GM18517 (cell line): ENCODE data around the gene EIF3CL.
A peak's percentile ranks its signal among the peaks of the same experiment; 100 is the strongest.
"Not testable (repeated sequence)": the region's sequence is repeated elsewhere in the genome, so short reads cannot be mapped to it uniquely, and the experiment has no call there.

ENCODE experiments used
- ATAC-seq: cut with Tn5 transposase; IDR thresholded peaks from one replicate; pipeline ENCODE4 v1.9.1; 2021; ENCODE audit warnings: mild to moderate bottlenecking, moderate library complexity; ENCODE audit not compliant: unreplicated experiment

The EIF3CL gene, protein sequence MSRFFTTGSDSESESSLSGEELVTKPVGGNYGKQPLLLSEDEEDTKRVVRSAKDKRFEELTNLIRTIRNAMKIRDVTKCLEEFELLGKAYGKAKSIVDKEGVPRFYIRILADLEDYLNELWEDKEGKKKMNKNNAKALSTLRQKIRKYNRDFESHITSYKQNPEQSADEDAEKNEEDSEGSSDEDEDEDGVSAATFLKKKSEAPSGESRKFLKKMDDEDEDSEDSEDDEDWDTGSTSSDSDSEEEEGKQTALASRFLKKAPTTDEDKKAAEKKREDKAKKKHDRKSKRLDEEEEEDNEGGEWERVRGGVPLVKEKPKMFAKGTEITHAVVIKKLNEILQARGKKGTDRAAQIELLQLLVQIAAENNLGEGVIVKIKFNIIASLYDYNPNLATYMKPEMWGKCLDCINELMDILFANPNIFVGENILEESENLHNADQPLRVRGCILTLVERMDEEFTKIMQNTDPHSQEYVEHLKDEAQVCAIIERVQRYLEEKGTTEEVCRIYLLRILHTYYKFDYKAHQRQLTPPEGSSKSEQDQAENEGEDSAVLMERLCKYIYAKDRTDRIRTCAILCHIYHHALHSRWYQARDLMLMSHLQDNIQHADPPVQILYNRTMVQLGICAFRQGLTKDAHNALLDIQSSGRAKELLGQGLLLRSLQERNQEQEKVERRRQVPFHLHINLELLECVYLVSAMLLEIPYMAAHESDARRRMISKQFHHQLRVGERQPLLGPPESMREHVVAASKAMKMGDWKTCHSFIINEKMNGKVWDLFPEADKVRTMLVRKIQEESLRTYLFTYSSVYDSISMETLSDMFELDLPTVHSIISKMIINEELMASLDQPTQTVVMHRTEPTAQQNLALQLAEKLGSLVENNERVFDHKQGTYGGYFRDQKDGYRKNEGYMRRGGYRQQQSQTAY

DNA sequence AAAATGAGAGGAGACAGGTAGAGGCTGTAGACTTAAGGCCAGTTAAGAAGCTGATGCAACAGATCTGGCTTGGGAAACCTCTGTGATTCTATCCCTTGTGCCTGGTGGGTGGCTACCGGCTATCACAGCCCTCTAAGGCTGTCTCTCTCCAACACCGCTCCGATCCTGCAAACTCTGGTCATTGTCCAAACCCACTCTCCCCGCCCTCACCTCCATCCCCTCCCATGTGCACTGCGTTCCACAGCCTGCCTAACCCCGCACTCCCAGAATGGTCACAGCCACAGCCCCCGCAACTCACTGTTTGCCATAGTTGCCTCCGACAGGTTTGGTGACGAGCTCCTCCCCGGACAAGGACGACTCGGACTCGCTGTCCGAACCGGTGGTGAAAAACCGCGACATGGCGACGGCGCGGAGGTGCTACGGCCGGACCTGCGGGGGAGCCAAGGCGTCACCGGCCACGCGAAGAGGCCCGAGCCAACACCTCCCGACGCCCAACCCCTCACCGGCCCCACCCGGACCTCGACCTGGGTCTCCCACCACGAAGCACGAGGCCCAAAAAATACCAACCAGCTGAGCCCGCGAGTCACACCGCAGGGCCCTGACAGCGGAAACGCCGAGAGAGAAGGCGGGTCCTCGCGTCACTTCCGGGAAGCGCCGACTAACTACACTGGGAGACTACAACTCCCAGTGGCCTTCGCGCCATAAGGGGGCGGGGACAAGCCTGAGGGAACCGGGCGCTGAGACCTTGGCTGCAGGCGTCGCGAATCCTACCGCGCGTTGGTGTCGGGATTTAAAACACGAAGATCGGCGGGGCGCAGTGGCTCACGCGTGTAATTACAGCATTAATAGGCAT lies at the start of gene EIF3CL:
Gene EIF3CL, minus strand, starts transcription at position 622 of the 853 bp plus-strand sequence. Its CDS starts 223 bp downstream, at position 399.
- peak; percentile 94 for ATAC-seq

DNA sequence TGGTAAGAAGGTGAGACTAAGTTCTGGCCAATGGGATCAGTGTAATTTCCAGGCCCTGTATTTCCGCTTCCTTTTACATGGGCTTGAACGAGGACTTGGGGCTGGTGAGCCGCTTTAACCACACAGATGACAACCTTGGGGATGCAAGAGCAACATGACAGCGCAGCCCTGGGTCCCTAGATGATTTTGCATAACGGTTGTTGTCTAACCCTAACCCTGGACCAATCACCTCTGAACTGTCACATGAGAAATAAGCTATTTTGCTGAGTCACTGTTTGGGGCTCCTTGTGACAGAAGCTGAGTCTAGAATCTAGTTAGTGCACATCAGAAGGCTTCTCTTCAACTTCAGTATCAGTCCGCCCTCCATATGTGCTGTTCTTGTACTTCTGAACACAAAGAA lies 43.4 kb upstream of the EIF3CL start:
- not testable (repeated sequence) for ATAC-seq

DNA sequence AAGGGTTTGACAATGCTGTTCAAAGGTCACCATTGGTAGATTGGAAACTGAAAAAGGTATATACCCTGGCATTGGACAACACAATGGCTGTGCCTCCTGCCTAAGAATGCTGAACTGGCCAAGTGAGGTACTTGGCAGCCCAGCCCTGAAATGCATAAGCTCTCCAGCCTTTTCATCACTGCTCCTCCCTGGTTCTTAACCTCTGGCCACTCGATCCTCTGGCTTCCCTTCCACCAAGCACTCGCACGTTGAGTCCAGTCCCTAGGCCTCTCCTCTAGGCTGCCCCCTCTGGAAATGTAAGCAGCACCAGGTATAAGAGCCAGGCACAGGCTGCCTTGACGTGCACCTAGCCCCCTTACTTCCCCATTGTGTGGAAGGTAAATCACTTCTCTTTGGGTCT lies 42.7 kb upstream of the EIF3CL start:
- ATAC-seq = not testable (repeated sequence)

DNA sequence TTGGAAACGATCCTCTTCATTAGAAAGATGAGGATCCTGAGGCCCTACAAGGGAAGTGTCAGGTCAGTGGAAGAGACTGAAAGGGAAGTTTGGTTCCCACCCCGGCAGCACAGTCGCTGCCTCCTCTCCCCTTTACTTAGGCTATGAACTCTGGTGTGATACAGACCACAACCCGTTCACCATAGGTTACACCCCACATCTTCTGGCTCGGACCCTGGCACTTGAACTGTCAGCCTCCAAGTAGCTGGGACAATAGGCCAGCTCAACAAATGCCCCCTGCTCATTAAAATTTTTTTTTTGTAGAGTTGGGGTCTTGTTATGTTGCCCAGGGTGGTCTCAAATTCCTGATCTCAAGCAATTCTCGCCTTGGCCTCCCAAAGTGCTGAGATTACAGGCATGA lies 40.3 kb upstream of the EIF3CL start:
- not testable (repeated sequence) for ATAC-seq

DNA sequence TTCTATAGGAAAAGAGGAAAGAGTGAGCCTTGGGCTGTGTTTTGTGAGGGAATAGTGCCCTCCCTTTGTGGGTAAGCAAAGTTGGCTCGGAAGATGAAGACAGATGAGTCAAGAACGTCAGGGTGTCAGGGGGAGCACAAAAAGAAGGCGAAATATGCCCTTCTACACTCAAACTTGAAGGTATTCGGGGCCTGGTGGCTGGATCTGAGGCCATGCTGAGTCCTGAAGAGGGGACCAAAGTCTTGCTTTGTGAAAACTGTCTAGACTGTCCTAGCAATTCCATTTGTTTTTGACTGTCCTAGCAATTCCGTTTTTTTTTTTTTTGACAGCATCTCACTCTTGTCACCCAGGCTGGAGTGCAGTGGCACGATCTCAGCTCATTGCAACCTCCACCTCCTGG lies 35.3 kb upstream of the EIF3CL start:
- not testable (repeated sequence) for ATAC-seq

DNA sequence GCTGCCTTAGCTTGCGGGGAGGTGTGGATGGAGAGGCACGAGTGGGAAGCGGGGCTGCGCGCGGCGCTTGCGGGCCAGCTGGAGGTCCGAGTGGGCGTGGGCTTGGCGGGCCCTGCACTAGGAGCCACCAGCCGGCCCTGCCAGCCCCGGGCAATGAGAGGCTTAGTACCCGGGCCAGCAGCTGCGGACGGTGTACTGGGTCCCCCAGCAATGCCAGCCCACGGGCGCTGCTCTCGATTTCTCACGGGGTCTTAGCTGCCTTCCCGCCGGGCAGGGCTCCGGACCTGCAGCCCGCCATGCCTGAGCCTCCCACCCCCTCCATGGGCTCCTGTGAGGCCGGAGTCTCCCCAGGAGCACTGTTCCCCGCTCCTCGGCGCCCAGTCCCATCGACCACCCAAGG lies 31.7 kb upstream of the EIF3CL start:
- ATAC-seq = not testable (repeated sequence)

DNA sequence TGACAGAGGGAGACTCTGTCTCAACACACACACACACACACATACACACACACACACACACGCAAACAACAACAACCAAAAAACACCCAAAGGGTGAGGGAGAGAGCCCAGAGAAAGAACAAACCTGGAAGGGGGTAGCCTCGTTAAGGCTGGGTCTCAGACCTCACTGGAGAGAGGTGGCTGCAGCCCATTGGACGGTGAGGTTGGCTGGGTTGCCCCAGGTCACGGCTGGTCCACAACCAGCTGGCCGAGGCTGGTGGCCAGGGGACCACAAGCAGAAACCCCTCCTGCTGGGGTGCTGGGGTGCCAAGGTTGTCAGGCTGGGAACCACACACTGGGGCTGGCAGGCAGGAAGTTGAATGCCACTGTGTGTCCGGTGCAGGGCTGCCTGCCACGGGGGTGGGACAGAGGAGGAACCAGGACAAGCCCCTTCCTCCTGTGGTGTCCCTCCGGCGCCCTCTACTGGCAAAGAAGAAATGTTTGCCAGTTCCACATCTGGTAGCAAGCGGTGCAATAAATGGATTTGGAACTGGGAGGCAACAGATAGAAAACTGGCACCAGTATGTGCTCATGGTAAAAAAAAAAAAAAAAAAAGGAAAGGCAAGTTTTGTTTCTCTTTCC lies 22.5 kb upstream of the EIF3CL start:
- not testable (repeated sequence) for ATAC-seq

DNA sequence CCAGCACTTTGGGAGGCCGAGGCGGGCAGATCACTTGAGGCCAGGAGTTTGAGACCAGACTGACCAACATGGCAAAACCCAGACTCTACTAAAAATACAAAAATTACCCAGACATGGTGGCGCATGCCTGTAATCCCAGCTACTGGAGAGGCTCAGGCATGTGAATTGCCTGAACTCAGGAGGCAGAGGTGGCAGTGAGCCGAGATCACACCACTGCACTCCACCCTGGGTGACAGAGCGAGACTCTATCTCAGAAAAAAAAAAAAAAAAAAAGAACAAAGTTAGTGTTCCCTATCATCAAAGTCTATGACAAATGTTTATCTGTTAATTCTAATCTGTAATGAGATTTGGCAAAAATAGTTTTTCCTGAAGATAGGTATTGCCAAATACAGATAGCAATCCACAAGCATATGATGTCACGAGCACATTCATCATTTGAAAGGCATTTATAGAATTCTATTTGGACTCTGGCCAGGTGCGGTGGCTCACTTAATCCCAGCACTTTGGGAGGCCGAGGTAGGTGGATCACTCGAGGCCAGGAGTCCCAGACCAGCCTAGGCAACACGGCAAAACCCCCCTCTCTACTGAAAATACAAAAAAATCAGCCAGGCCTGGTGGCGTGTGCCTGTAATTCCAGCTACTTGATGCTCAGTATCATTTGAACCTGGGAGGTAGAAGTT lies 17.6 kb upstream of the EIF3CL start:
- not testable (repeated sequence) for ATAC-seq

DNA sequence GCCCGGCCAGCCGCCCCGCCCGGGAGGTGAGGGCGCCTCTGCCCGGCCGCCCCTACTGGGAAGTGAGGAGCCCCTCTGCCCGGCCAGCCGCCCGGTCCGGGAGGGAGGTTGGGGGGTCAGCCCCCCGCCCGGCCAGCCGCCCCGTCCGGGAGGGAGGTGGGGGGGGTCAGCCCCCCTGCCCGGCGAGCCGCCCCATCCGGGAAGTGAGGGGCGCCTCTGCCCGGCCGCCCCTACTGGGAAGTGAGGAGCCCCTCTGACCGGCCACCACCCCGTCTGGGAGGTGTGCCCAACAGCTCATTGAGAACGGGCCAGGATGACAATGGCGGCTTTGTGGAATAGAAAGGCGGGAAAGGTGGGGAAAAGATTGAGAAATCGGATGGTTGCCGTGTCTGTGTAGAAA lies 13.4 kb upstream of the EIF3CL start:
- ATAC-seq = not testable (repeated sequence)

DNA sequence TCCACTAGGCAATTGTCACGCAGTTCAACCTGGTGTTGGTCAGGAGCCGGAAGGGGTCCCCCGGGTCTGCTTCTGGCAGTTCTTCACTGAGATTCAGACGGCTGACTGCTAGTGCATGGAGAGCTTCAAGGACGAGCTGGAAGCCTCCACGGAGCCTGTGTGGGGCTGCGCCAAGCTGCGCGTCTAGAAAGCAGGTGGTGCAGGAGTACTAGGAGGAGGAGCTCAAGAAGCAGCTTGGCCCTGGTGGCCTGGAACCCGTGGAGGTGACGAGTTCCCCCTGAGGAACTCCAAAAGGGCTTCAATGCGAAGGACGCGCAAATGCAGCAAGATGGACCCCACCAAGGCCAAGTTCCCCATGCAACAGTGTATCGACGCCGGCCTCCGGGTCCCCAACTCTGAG lies 10.9 kb upstream of the EIF3CL start:
- not testable (repeated sequence) for ATAC-seq

DNA sequence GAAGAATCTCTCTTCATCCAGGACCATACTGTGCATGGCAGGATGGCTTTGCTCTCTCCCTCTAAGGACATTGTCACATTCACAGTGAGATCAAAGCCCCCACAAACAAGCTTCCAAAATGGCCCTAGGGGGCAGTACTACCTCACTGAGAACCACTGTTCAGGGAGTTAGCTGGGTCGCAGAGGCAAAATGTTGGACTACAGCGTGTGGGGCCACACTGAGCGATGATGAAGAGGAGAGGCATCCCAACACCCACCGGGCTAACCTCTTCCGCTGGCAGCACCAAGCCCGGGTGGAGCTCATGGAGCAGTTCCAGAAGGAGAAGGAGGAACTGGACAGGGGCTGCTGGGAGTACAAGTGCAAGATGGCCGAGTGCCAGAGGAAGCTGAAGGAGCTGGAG lies 9.9 kb upstream of the EIF3CL start:
- ATAC-seq = not testable (repeated sequence)

DNA sequence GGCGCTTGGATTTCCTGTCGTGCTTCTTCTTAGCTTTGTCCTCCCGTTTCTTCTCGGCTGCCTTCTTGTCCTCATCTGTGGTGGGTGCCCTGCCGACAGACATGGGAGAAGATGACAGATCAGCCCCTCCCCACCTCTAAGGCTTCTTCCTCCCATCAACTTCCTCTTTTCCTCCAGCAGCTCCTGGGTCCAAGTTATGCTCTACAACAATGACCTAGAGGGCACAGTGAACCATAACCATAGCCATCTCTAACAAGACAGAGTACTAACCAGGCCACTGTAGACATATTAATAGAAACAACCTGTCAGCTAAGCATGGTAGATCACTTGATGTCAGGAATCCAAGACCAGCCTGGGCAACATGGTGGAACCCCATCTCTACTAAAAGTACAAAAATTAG lies 11.6 kb downstream of the EIF3CL start:
- not testable (repeated sequence) for ATAC-seq

DNA sequence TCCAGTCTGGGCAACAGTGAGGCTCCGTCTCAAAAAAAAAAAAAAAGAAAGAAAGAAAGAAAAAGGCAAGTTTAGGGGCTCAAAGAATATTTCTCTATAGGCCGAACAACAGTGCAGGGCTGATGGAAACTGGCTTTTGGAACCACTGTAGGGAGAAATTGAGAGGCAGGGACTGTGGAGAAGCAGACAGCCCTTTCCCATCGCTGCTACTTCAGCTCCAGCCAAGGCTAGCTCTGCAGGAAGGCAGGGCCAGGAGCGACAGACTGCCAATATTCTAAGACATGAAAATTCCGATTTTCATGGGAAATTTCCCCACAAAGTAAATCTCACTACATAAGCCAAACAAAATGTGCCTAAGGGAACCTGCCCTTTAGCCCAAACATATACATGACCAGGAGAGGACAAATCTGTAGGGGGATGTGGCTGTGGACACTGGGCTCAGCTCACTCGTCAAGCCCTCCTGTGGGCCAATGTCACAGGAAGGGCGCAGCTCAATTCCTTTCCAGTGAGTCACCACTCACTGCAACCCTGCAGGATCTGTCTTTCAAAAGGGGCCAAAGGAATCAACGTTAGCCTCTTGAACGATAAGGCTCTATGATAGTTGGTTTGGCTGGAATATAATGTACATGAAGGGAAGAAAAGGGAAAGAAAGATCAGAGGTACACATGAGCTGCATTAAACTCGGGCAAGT lies 21.3 kb downstream of the EIF3CL start:
- ATAC-seq = not testable (repeated sequence)

DNA sequence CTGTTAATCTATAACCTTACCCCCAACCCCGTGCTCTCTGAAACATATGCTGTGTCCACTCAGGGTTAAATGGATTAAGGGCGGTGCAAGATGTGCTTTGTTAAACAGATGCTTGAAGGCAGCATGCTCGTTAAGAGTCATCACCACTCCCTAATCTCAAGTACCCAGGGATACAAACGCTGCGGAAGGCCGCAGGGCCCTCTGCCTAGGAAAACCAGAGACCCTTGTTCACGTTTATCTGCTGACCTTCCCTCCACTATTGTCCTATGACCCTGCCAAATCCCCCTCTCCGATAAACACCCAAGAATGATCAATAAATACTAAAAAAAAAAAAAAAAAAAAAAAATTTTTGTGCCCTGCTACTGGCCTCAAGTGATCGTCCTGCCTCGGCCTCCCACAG lies 25.8 kb downstream of the EIF3CL start:
- not testable (repeated sequence) for ATAC-seq

DNA sequence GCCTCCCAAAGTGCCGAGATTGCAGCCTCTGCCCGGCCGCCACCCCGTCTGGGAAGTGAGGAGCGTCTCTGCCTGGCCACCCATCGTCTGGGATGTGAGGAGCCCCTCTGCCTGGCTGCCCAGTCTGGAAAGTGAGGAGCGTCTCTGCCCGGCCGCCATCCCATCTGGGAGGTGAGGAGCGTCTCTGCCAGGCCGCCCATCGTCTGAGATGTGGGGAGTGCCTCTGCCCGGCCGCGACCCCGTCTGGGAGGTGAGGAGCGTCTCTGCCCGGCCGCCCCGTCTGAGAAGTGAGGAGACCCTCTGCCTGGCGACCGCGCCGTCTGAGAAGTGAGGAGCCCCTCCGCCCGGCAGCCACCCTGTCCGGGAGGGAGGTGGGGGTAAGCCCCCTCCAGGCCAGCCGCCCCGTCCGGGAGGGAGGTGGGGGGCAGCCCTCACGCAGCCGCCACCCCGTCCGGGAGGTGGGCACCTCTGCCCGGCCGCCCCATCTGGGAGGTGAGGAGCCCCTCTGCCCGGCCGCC lies 26.5 kb downstream of the EIF3CL start:
- not testable (repeated sequence) for ATAC-seq

DNA sequence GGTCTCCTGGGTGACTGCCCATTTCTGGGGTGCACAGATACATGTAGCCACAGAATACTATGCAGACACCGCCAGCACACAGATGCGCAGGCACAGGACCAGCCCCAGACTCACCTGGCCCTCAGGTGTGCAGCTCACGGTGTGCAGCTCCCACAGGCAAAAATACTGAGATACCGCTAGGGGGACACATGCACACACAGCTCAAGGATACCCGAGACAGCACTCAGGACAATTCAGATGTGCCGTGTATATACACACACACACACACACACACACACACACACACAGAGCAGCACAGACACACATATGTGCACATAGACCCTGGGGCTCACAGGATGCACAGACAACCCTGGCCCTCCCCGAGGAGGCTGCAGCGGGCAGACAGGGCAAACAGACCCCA lies 28.5 kb downstream of the EIF3CL start:
- not testable (repeated sequence) for ATAC-seq

DNA sequence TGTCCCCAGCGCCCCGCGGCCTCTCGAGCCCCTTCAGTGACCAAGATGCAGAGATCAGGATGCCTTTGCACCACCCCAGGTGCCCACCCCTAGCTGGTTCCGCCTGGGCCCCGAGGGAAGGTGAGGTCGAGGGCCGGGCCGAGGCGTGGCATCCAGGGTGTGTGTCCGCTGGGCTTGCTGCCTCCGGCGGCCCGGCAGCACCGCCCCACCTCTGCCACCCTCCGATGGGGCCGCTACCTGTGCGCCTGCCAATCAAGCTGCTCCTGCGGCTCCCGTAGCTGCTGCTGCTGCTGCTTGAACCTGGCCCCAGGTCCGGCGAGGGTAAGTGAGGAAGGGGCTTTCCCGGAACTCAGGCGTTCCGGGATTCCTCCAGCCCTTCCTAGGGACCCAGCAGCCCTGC lies 29.4 kb downstream of the EIF3CL start:
- ATAC-seq = not testable (repeated sequence)

DNA sequence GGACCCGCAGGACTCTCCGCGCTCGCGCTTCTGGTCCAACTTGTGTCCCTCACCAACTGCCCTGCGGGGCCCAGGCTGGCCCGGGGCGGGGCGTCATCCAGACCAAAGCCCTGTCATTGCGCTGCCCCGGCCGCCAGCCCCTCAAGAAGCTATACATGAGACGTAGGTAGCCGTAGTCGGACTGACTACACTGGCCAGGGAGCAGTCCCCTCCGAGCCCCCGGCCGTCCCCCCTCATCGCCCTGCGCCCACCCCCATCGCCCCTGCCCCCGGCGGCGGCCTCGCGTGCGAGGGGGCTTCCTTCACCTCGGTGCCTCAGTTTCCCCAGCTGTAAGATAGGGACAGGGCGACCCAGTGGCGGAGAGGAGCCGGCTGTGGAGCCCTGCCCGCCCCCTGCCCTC lies 35.7 kb downstream of the EIF3CL start:
- not testable (repeated sequence) for ATAC-seq
